PFSK-1 (cell line): ENCODE results near the gene TMOD4.

Source experiments
- FOXP2 ChIP-seq: optimal IDR thresholded peaks from 2 replicates; pipeline ENCODE3; 2011; ENCODE audit warnings: borderline replicate concordance, control low read depth, inconsistent platforms; ENCODE audit not compliant: insufficient read depth; ENCODE audit errors: extremely low read length, extremely low read depth
- POLR2AphosphoS5 ChIP-seq: IDR thresholded peaks from 2 replicates; pipeline ENCODE4 v1.6.1; 2012; ENCODE audit warnings: low read depth, mild to moderate bottlenecking, control low read depth, low read length, moderate library complexity
- SIN3A ChIP-seq: IDR thresholded peaks from 2 replicates; pipeline ENCODE4 v1.6.1; 2012; ENCODE audit warnings: mild to moderate bottlenecking, low read length, moderate library complexity, borderline replicate concordance; ENCODE audit not compliant: insufficient read depth
- TAF1 ChIP-seq: IDR thresholded peaks from 2 replicates; pipeline ENCODE4 v1.6.1; 2012; ENCODE audit warnings: low read length, control low read depth, borderline replicate concordance; ENCODE audit not compliant: insufficient read depth
- TF ChIP-seq, protein P1 (sequence below), 2 experiments: IDR thresholded peaks; 2 replicates each; pipeline versions ENCODE4 v1.6.1 to v1.8.0; 2011 to 2012; ENCODE audit warnings: low read depth in 2 of 2, low read length in 2 of 2, control low read depth in 1 of 2, inconsistent platforms in 1 of 2, mild to moderate bottlenecking in 1 of 2, moderate library complexity in 1 of 2; ENCODE audit not compliant: insufficient read depth in 1 of 2

DNA sequence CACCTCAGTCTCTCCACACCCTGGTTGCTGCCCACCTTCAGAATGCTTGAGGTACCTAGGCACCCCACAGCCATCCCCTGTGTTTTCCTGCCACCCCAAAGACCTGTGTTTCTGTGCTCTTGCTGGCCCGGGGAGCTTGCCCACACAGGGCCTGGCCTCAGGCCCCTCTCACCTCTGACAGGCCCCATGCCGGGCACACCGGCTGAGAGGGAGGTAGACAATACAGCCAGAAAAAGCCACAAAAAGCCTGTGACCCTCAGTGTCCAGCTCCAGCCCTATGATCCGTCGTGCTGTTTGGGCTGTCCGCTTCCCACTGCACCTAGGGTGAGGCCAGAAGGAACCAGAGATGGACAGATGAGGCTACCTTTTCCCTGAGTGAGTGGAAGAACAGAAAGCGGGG, 40.8 kb downstream of the TMOD4 start:
- TF ChIP-seq POLR2AphosphoS5, result no peak
- no peak for TF ChIP-seq SIN3A
- TF ChIP-seq TAF1, result no peak
- TF ChIP-seq, protein P1, sequence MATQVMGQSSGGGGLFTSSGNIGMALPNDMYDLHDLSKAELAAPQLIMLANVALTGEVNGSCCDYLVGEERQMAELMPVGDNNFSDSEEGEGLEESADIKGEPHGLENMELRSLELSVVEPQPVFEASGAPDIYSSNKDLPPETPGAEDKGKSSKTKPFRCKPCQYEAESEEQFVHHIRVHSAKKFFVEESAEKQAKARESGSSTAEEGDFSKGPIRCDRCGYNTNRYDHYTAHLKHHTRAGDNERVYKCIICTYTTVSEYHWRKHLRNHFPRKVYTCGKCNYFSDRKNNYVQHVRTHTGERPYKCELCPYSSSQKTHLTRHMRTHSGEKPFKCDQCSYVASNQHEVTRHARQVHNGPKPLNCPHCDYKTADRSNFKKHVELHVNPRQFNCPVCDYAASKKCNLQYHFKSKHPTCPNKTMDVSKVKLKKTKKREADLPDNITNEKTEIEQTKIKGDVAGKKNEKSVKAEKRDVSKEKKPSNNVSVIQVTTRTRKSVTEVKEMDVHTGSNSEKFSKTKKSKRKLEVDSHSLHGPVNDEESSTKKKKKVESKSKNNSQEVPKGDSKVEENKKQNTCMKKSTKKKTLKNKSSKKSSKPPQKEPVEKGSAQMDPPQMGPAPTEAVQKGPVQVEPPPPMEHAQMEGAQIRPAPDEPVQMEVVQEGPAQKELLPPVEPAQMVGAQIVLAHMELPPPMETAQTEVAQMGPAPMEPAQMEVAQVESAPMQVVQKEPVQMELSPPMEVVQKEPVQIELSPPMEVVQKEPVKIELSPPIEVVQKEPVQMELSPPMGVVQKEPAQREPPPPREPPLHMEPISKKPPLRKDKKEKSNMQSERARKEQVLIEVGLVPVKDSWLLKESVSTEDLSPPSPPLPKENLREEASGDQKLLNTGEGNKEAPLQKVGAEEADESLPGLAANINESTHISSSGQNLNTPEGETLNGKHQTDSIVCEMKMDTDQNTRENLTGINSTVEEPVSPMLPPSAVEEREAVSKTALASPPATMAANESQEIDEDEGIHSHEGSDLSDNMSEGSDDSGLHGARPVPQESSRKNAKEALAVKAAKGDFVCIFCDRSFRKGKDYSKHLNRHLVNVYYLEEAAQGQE (IDR thresholded peaks at IDR 0.05; ENCODE audit: insufficient read depth in 1 of 2, low read depth in 2 of 2, low read length in 2 of 2), result no peak
- TF ChIP-seq FOXP2, result no peak
